ENCODE measurements around the gene SLC35E2B.
"Not testable (repeated sequence)": the region's sequence is repeated elsewhere in the genome, so short reads cannot be mapped to it uniquely, and the experiment has no call there.

The SLC35E2B gene

GRCh38 chr1:1672181-1672965 lies 20.2 kb downstream of the SLC35E2B start:
- DNase-seq, result no peak

GRCh38 chr1:1671365-1672119 lies 21.1 kb downstream of the SLC35E2B start:
- DNase-seq, result no peak

GRCh38 chr1:1670866-1671265 lies 21.7 kb downstream of the SLC35E2B start:
- DNase-seq, result no peak

GRCh38 chr1:1669468-1670440 lies 22.8 kb downstream of the SLC35E2B start:
- DNase-seq, result no peak

- no peak for DNase-seq
These were observed 26.1 kb downstream of the SLC35E2B start for GRCh38 chr1:1666526-1666925.

GRCh38 chr1:1665815-1666251 lies 26.8 kb downstream of the SLC35E2B start:
- no peak for DNase-seq

- DNase-seq, result no peak
These were observed 27.4 kb downstream of the SLC35E2B start for GRCh38 chr1:1664941-1665814.

GRCh38 chr1:1664318-1664717 lies 28.3 kb downstream of the SLC35E2B start:
- DNase-seq, result not testable (repeated sequence)

GRCh38 chr1:1662830-1663560 lies 29.6 kb downstream of the SLC35E2B start:
- DNase-seq, result not testable (repeated sequence)

GRCh38 chr1:1662392-1662791 lies 30.2 kb downstream of the SLC35E2B start:
- DNase-seq, result not testable (repeated sequence)

GRCh38 chr1:1658583-1659549 lies 33.7 kb downstream of the SLC35E2B start, which contains the start of gene CDK11B:
CDK11B (minus strand) TSS chr1:1659004; CDS start chr1:1657485, 1,519 bp downstream.
- peak; percentile 66 to 82 for DNase-seq

- DNase-seq, result not testable (repeated sequence)
These were observed 44.3 kb downstream of the SLC35E2B start for GRCh38 chr1:1648265-1648664.

GRCh38 chr1:1647567-1648241 lies 44.9 kb downstream of the SLC35E2B start:
- DNase-seq, result not testable (repeated sequence)

GRCh38 chr1:1646326-1646725 lies 46.3 kb downstream of the SLC35E2B start:
- DNase-seq, result not testable (repeated sequence)

- DNase-seq, result not testable (repeated sequence)
These were observed 51.7 kb downstream of the SLC35E2B start for GRCh38 chr1:1640711-1641461.

- DNase-seq, result not testable (repeated sequence)
These were observed 52.5 kb downstream of the SLC35E2B start for GRCh38 chr1:1640081-1640480.

GRCh38 chr1:1639368-1639767 lies 53.2 kb downstream of the SLC35E2B start:
- not testable (repeated sequence) for DNase-seq

GRCh38 chr1:1638528-1638927 lies 54.1 kb downstream of the SLC35E2B start:
- DNase-seq, result not testable (repeated sequence)

Measured in hippocampal formation (tissue), 2 donors.